K562 (cell line): ENCODE measurements around the gene RPLP2. TPM values are rescaled to one million over a fixed set of nuclear protein-coding genes. Genes with fewer than 3 reads are reported as not detected.

Experiments
- BRF2 ChIP-seq: IDR thresholded peaks from 3 replicates; pipeline ENCODE4 v1.6.1; 2011; ENCODE audit warnings: borderline replicate concordance, mild to moderate bottlenecking; ENCODE audit not compliant: insufficient read length, insufficient read depth
- CTCF ChIP-seq, 3 experiments: IDR thresholded peaks in 2 of 3; conservative IDR thresholded peaks in 1 of 3; 2 replicates each; pipeline ENCODE4 v1.5.1; 2011 to 2012; ENCODE audit warnings: low read length in 3 of 3, mild to moderate bottlenecking in 3 of 3, control low read depth in 2 of 3, improper control_type of control experiment in 1 of 3, inconsistent platforms in 1 of 3, low read depth in 1 of 3, mixed read lengths in 1 of 3, moderate library complexity in 1 of 3; ENCODE audit not compliant: insufficient read depth in 2 of 3
- ERF ChIP-seq: fragments of 450-650 bp; formaldehyde crosslinking; IDR thresholded peaks from 2 replicates; pipeline ENCODE4 v1.4.0; 2020; ENCODE audit warnings: mild to moderate bottlenecking, mixed read lengths
- HDAC1 ChIP-seq, 2 experiments: fragments of 450-650 bp; IDR thresholded peaks; 2 replicates each; pipeline ENCODE4 v1.6.1; 2016 to 2017; ENCODE audit warnings: inconsistent platforms in 1 of 2, mild to moderate bottlenecking in 1 of 2, moderate library complexity in 1 of 2
- ILF3 ChIP-seq: fragments of 450-650 bp; IDR thresholded peaks from 2 replicates; pipeline ENCODE4 v1.6.1; 2018; ENCODE audit warnings: antibody characterized with exemption, mild to moderate bottlenecking, moderate library complexity, borderline replicate concordance
- IRF2 ChIP-seq: sonication (generic); formaldehyde crosslinking; IDR thresholded peaks from 2 replicates; pipeline ENCODE4 v1.8.1; 2022; ENCODE audit warnings: mild to moderate bottlenecking, missing genetic modification reagents
- KAT7 ChIP-seq: sonication (generic); formaldehyde crosslinking; IDR thresholded peaks from 2 replicates; pipeline ENCODE4 v1.8.0; 2022; ENCODE audit warnings: missing genetic modification reagents, mild to moderate bottlenecking, borderline replicate concordance
- MCM7 ChIP-seq, 2 experiments: fragments of 450-650 bp; IDR thresholded peaks; 2 replicates each; pipeline ENCODE4 v1.6.1; 2016 to 2018
- PML ChIP-seq: IDR thresholded peaks from 2 replicates; pipeline ENCODE4 v1.6.1; 2012; ENCODE audit warnings: low read length, inconsistent platforms
- PREB ChIP-seq: sonication (generic); formaldehyde crosslinking; IDR thresholded peaks from 2 replicates; pipeline ENCODE4 v1.8.1; 2023; ENCODE audit warnings: mild to moderate bottlenecking, missing genetic modification reagents
- RBM22 ChIP-seq: fragments of 200-400 bp; formaldehyde crosslinking; IDR thresholded peaks from 2 replicates; pipeline ENCODE4 v1.6.1; 2018; ENCODE audit warnings: low read length, low read depth; ENCODE audit not compliant: poor library complexity, severe bottlenecking
- RREB1 ChIP-seq: fragments of 250-450 bp; sonication (Bioruptor Pico); IDR thresholded peaks from 2 replicates; pipeline ENCODE4 v1.4.0; 2020
- SMC3 ChIP-seq: conservative IDR thresholded peaks from 2 replicates; pipeline ENCODE4 v1.6.1; 2011; ENCODE audit warnings: low read depth, low read length, improper control_type of control experiment; ENCODE audit not compliant: insufficient read depth
- SP2 ChIP-seq: IDR thresholded peaks from 2 replicates; pipeline ENCODE4 v1.6.1; 2011; ENCODE audit warnings: mild to moderate bottlenecking, low read depth, low read length, moderate library complexity; ENCODE audit not compliant: poor library complexity, severe bottlenecking; ENCODE audit errors: extremely low read depth
- SRF ChIP-seq, 2 experiments: fragments of 250-450, 450-650 bp in 1 of 2; sonication (Bioruptor Pico) in 1 of 2; sonication (generic) in 1 of 2; formaldehyde crosslinking; IDR thresholded peaks; 2 replicates each; pipeline versions ENCODE4 v1.5.0 to v1.5.1; 2020 to 2022; ENCODE audit warnings: mild to moderate bottlenecking in 1 of 2, missing genetic modification reagents in 1 of 2
- TAF7 ChIP-seq: fragments of 450-650 bp; IDR thresholded peaks from 2 replicates; pipeline ENCODE4 v1.6.1; 2016; ENCODE audit warnings: missing genetic modification characterization, missing compliant biosample characterization
- ZFX ChIP-seq: sonication (generic); formaldehyde crosslinking; IDR thresholded peaks from 2 replicates; pipeline ENCODE4 v1.8.0; 2022; ENCODE audit warnings: mild to moderate bottlenecking, missing genetic modification reagents, moderate library complexity
- ZKSCAN1 ChIP-seq: fragments of 150-350 bp; IDR thresholded peaks from 2 replicates; pipeline ENCODE4 v1.6.1; 2016; ENCODE audit warnings: low read depth, low read length
- polyA plus RNA-seq, 8 experiments: library from polyadenylated mRNA; depleted of rRNA in 4 of 8; stranded (reverse) in 5 of 8; unstranded in 3 of 8; fragments of >200 nt; fragmentation: Nextera tagmentation in 2 of 8; fragmentation: Illumina TruSeq in 1 of 8; extraction: Ambion mirVana in 2 of 8; extraction: Trizol in 1 of 8; gene quantifications; 2 replicates each; pipeline versions ENCODE4 v1.2.1 to v1.2.3, GENCODE V29; 2011 to 2014; ENCODE audit warnings: inconsistent platforms in 1 of 8, missing spikeins in 1 of 8
- total RNA-seq, 7 experiments: library from RNA; depleted of rRNA in 6 of 7; stranded (reverse); fragments of >200 nt in 6 of 7; fragmentation: Illumina TruSeq in 2 of 7; extraction: Trizol in 2 of 7; gene quantifications; 2 replicates each; pipeline versions ENCODE4 v1.2.1 to v1.2.3, GENCODE V29; 2011 to 2021; ENCODE audit warnings: low replicate concordance in 1 of 7

Gene RPLP2
- total and polyA plus RNA-seq, 9 of the 15 experiments (the other 6 are each of a cell fraction or from before 2014, with no cell fraction given): 528 to 3,807 (median 1,633) TPM

GRCh38 chr11:813456-814096 is 3.8 kb downstream of the RPLP2 start (continued):
- TF ChIP-seq RREB1 (no peak), RBM22 (peak; percentile 78), SMC3 (no peak), ZKSCAN1 (no peak), BRF2 (no peak), TAF7 (tag) (no peak), KAT7 (CRISPR knock-in tag) (no peak), SRF (CRISPR knock-in tag; IDR thresholded peaks at IDR 0.05) (no peak), HDAC1 (IDR thresholded peaks at IDR 0.05) (no peak), ERF (CRISPR knock-in tag) (no peak), PML (0 out of 2 replicates have a peak, but pooled peaks have one; percentile 8), SP2 (no peak), PREB (CRISPR knock-in tag) (peak; percentile 86; the same call in 1 of the 2 replicates), ZFX (no peak), CTCF (IDR thresholded peaks at IDR 0.05 in 2 of 3, conservative IDR thresholded peaks at IDR 0.05 in 1 of 3; ENCODE audit: insufficient read depth in 2 of 3, low read depth in 1 of 3, low read length in 3 of 3) (no peak), ILF3 (no peak), IRF2 (CRISPR knock-in tag) (no peak), MCM7 (IDR thresholded peaks at IDR 0.05) (no peak)
